Astrocyte (in vitro differentiated cells and primary cell): Measurements from ENCODE around the gene TMEM154. TPM values are rescaled to one million over a fixed set of nuclear protein-coding genes. Genes with fewer than 3 reads are reported as not detected.

Source experiments
- DNase-seq: peaks from one replicate; pipeline ENCODE4 v3.0.0-alpha.2; 2010; ENCODE audit warnings: low read depth
- FAIRE-seq: peaks from 2 replicates; lab custom pipeline; 2011; peaks lifted over from hg19 to GRCh38; lab: Jason Lieb, UNC
- H2AFZ ChIP-seq: 2 replicates; pipeline ENCODE4 v1.6.0; 2012; ENCODE audit warnings: low read depth, low read length, inconsistent platforms
- H3K27ac ChIP-seq: 2 replicates; pipeline ENCODE4 v1.5.1; 2011; ENCODE audit warnings: low read depth, low read length, inconsistent platforms
- H3K27me3 ChIP-seq: 2 replicates; pipeline ENCODE4 v1.6.0; 2011; ENCODE audit warnings: low read length, inconsistent platforms; ENCODE audit not compliant: insufficient read depth
- H3K36me3 ChIP-seq: 2 replicates; pipeline ENCODE4 v1.5.1; 2011; ENCODE audit warnings: low read length, inconsistent platforms; ENCODE audit not compliant: insufficient read depth
- H3K4me1 ChIP-seq: 2 replicates; pipeline ENCODE4 v1.5.1; 2011; ENCODE audit warnings: low read length, inconsistent platforms; ENCODE audit not compliant: insufficient read depth
- H3K4me2 ChIP-seq: 2 replicates; pipeline ENCODE4 v1.6.0; 2012; ENCODE audit warnings: low read length, inconsistent platforms
- H3K4me3 ChIP-seq: 2 replicates; pipeline ENCODE4 v1.5.1; 2011; ENCODE audit warnings: low read depth, mild to moderate bottlenecking, low read length, inconsistent platforms; ENCODE audit not compliant: insufficient read depth
- H3K79me2 ChIP-seq: 2 replicates; pipeline ENCODE4 v1.6.0; 2012; ENCODE audit warnings: mild to moderate bottlenecking, low read length, inconsistent platforms; ENCODE audit not compliant: insufficient read depth
- H3K9ac ChIP-seq: 2 replicates; pipeline ENCODE4 v1.6.0; 2012; ENCODE audit warnings: mild to moderate bottlenecking, low read length, inconsistent platforms
- H3K9me3 ChIP-seq: 2 replicates; pipeline ENCODE4 v1.5.1; 2012; ENCODE audit warnings: low read depth, mild to moderate bottlenecking, low read length, inconsistent platforms; ENCODE audit not compliant: insufficient read depth
- H4K20me1 ChIP-seq: 2 replicates; pipeline ENCODE4 v1.6.0; 2012; ENCODE audit warnings: low read length, inconsistent platforms; ENCODE audit not compliant: insufficient read depth
- H3K27ac Mint-ChIP-seq: one replicate; pipeline ENCODE4 v1.8.0; 2021; ENCODE audit warnings: mild to moderate bottlenecking, mixed read lengths; ENCODE audit not compliant: unreplicated experiment
- H3K27me3 Mint-ChIP-seq: one replicate; pipeline ENCODE4 v1.8.0; 2021; ENCODE audit warnings: low read depth, mixed read lengths; ENCODE audit not compliant: unreplicated experiment
- H3K36me3 Mint-ChIP-seq: one replicate; pipeline ENCODE4 v1.8.0; 2021; ENCODE audit warnings: low read depth, mixed read lengths; ENCODE audit not compliant: unreplicated experiment
- H3K4me1 Mint-ChIP-seq: one replicate; pipeline ENCODE4 v1.8.0; 2021; ENCODE audit warnings: low read depth, mixed read lengths; ENCODE audit not compliant: unreplicated experiment
- H3K4me3 Mint-ChIP-seq: one replicate; pipeline ENCODE4 v1.8.0; 2021; ENCODE audit warnings: mild to moderate bottlenecking, moderate library complexity, mixed read lengths; ENCODE audit not compliant: unreplicated experiment
- H3K9me3 Mint-ChIP-seq: one replicate; pipeline ENCODE4 v1.8.0; 2021; ENCODE audit warnings: mild to moderate bottlenecking, mixed read lengths; ENCODE audit not compliant: unreplicated experiment
- CTCF ChIP-seq: IDR thresholded peaks from 2 replicates; pipeline ENCODE4 v1.5.1; 2011; ENCODE audit warnings: low read depth, mild to moderate bottlenecking, inconsistent platforms, low read length, moderate library complexity; ENCODE audit not compliant: insufficient read depth
- EZH2 ChIP-seq: IDR thresholded peaks from 2 replicates; pipeline ENCODE4 v1.6.1; 2012; ENCODE audit warnings: mild to moderate bottlenecking, low read length, inconsistent platforms; ENCODE audit not compliant: insufficient read depth
- total RNA-seq: library from RNA; stranded (reverse); gene quantifications from 2 replicates; pipeline ENCODE4 v1.2.1, GENCODE V29; 2021

Gene TMEM154
- total RNA-seq, 1 donor from 2014 or later = 13.2 TPM

GRCh38 chr4:152728343-152728742 is 48.5 kb upstream of the TMEM154 start:
- H3K4me2 ChIP-seq = no peak overlapping the region
- H3K9ac ChIP-seq = no peak overlapping the region
- no peak for FAIRE-seq
- Mint-ChIP-seq H3K27me3 (peaks cover 5% of the 10 kb centered on the region), H3K9me3 (no peaks in the 10 kb centered on the region), H3K27ac (no peak overlapping the region), H3K4me1 (no peaks in the 10 kb centered on the region), H3K36me3 (no peaks in the 10 kb centered on the region), H3K4me3 (no peak overlapping the region)
- H2AFZ ChIP-seq = no peak overlapping the region
- H3K4me3 ChIP-seq = no peak overlapping the region
- peaks cover 2% of the 10 kb centered on the region for H3K27me3 ChIP-seq
- no peaks in the 10 kb centered on the region for H3K9me3 ChIP-seq
- H3K4me1 ChIP-seq = no peaks in the 10 kb centered on the region
- no peak overlapping the region for H3K27ac ChIP-seq
- H4K20me1 ChIP-seq = no peaks in the 10 kb centered on the region
- H3K36me3 ChIP-seq = no peaks in the 10 kb centered on the region
- no peaks in the 10 kb centered on the region for H3K79me2 ChIP-seq
- TF ChIP-seq EZH2 (no peak), CTCF (no peak)
- DNase-seq = no peak

- Histone ChIP-seq H3K27ac (no peak overlapping the region), H3K27me3 (peaks cover 2% of the 10 kb centered on the region), H4K20me1 (no peaks in the 10 kb centered on the region), H3K9me3 (no peaks in the 10 kb centered on the region), H3K79me2 (no peaks in the 10 kb centered on the region), H2AFZ (no peak overlapping the region), H3K4me3 (no peak overlapping the region), H3K4me1 (no peaks in the 10 kb centered on the region), H3K4me2 (no peak overlapping the region), H3K9ac (no peak overlapping the region), H3K36me3 (no peaks in the 10 kb centered on the region)
- no peaks in the 10 kb centered on the region for H3K36me3 Mint-ChIP-seq
- H3K9me3 Mint-ChIP-seq = peaks cover 2% of the 10 kb centered on the region
- DNase-seq (no peak), FAIRE-seq (no peak)
- no peak overlapping the region for H3K4me3 Mint-ChIP-seq
- H3K27ac Mint-ChIP-seq = no peak overlapping the region
- TF ChIP-seq EZH2 = no peak
- TF ChIP-seq CTCF = no peak
- peaks cover 5% of the 10 kb centered on the region for H3K27me3 Mint-ChIP-seq
- H3K4me1 Mint-ChIP-seq = no peaks in the 10 kb centered on the region
These were observed 48.0 kb upstream of the TMEM154 start for GRCh38 chr4:152727784-152728183.

GRCh38 chr4:152724494-152724893 is 44.7 kb upstream of the TMEM154 start:
- no peak overlapping the region for H3K27ac ChIP-seq
- no peaks in the 10 kb centered on the region for H3K4me1 Mint-ChIP-seq
- H3K4me1 ChIP-seq = no peaks in the 10 kb centered on the region
- H3K27me3 Mint-ChIP-seq = peaks cover 5% of the 10 kb centered on the region
- TF ChIP-seq EZH2 (no peak), CTCF (no peak)
- no peak overlapping the region for H3K4me2 ChIP-seq
- H3K4me3 ChIP-seq = no peak overlapping the region
- no peaks in the 10 kb centered on the region for H4K20me1 ChIP-seq
- H3K27ac Mint-ChIP-seq = no peak overlapping the region
- no peaks in the 10 kb centered on the region for H3K79me2 ChIP-seq
- no peaks in the 10 kb centered on the region for H3K36me3 ChIP-seq
- no peak for FAIRE-seq
- no peaks in the 10 kb centered on the region for H3K9me3 ChIP-seq
- H3K9ac ChIP-seq = no peak overlapping the region
- H2AFZ ChIP-seq = no peak overlapping the region
- no peak for DNase-seq
- no peaks in the 10 kb centered on the region for H3K27me3 ChIP-seq
- no peak overlapping the region for H3K4me3 Mint-ChIP-seq
- no peaks in the 10 kb centered on the region for H3K36me3 Mint-ChIP-seq
- H3K9me3 Mint-ChIP-seq = peaks cover 2% of the 10 kb centered on the region
